ENCODE results near the gene SLC16A7. TPM values are rescaled to one million over a fixed set of nuclear protein-coding genes. Genes with fewer than 3 reads are reported as not detected.

SLC16A7 gene
- total RNA-seq, 1 donor from 2014 or later: 11.2 TPM

DNA sequence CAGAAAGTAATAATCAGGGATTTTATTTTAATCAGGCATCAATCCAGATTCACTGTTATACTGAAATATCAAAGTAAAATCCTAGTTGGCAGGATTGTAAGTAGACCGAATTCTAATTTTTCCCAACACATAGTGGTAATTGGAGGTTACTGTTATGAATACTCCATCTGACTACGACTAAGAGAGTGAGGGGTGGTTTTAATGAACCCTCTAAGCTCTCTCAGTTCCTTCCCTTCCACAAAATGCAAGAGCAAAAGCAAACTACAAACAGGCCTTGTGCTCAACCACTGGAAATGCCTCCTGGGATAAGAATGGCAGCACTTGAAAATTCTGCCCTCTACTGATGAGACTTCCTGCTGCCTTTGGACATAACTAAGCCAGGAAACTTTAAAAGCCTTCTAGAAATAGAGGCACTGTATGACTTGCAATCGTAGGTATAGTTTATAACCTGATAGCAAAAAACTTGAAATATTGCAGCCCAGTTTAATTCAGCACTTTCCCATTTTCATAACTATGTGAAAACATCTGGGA is 184.8 kb downstream of the SLC16A7 start:
- H3K9me3 Mint-ChIP-seq (ENCODE audit: unreplicated experiment): no peaks in the 10 kb centered on the region
- TF ChIP-seq, protein P1, sequence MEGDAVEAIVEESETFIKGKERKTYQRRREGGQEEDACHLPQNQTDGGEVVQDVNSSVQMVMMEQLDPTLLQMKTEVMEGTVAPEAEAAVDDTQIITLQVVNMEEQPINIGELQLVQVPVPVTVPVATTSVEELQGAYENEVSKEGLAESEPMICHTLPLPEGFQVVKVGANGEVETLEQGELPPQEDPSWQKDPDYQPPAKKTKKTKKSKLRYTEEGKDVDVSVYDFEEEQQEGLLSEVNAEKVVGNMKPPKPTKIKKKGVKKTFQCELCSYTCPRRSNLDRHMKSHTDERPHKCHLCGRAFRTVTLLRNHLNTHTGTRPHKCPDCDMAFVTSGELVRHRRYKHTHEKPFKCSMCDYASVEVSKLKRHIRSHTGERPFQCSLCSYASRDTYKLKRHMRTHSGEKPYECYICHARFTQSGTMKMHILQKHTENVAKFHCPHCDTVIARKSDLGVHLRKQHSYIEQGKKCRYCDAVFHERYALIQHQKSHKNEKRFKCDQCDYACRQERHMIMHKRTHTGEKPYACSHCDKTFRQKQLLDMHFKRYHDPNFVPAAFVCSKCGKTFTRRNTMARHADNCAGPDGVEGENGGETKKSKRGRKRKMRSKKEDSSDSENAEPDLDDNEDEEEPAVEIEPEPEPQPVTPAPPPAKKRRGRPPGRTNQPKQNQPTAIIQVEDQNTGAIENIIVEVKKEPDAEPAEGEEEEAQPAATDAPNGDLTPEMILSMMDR (IDR thresholded peaks at IDR 0.05; ENCODE audit: partially characterized antibody, unreplicated experiment): no peak
- no peaks in the 10 kb centered on the region for H3K27me3 Mint-ChIP-seq (ENCODE audit: unreplicated experiment)
- no peak for DNase-seq
- no peak overlapping the region for H3K4me3 Mint-ChIP-seq (ENCODE audit: unreplicated experiment)
- peaks cover 2% of the 10 kb centered on the region for H3K4me1 Mint-ChIP-seq (ENCODE audit: low read depth, unreplicated experiment)
- H3K27ac Mint-ChIP-seq (ENCODE audit: unreplicated experiment): peak overlapping the region; percentile 11
- H3K36me3 Mint-ChIP-seq (ENCODE audit: unreplicated experiment): no peaks in the 10 kb centered on the region

DNA sequence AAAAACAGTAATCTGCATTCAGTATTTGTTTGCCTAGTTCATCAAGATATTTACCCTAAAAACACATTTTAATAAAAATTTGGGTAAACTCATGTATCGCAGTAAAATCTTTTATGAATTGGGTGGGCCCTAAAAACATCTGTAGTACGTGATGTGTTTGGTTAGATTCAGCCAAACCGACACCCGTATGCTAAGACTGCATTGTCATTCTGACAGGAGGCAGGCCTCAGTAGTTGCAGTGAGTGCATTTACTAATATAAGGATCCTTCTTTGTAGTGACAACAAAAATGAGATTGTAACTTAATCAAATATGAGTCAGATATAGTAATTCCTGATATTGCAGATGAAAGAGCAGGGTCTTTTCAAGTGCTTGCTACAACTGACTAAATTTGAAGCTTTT is 191.8 kb downstream of the SLC16A7 start:
- Mint-ChIP-seq H3K4me1 (ENCODE audit: low read depth, unreplicated experiment) (peaks cover 7% of the 10 kb centered on the region), H3K9me3 (ENCODE audit: unreplicated experiment) (no peaks in the 10 kb centered on the region), H3K36me3 (ENCODE audit: unreplicated experiment) (no peaks in the 10 kb centered on the region), H3K27ac (ENCODE audit: unreplicated experiment) (peak overlapping the region; percentile 15), H3K4me3 (ENCODE audit: unreplicated experiment) (no peak overlapping the region), H3K27me3 (ENCODE audit: unreplicated experiment) (no peaks in the 10 kb centered on the region)
- no peak for DNase-seq
- TF ChIP-seq, protein P1 (IDR thresholded peaks at IDR 0.05; ENCODE audit: partially characterized antibody, unreplicated experiment): no peak

DNA sequence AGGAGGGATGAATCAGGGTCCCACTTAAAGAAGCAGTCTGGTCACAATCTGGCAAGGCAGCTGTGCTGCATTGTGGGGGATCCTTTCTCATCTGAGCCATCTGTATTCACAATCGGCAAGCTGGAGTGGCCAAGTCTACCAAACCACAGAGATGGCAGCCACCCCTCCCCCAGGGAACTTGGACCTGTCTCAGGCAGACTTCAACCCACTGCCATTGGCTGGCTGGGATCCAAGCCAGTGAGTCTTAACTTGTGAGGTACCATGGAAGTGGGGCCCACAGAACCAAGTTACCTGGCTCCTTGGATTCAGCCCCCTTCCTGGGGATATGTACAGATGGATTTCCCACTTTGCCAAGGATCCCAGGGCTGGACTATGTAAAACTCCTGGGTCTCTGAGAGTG is 196.8 kb downstream of the SLC16A7 start:
- H3K9me3 Mint-ChIP-seq (ENCODE audit: unreplicated experiment): peaks cover 4% of the 10 kb centered on the region
- peaks cover 2% of the 10 kb centered on the region for H3K27me3 Mint-ChIP-seq (ENCODE audit: unreplicated experiment)
- DNase-seq: no peak
- TF ChIP-seq, protein P1 (IDR thresholded peaks at IDR 0.05; ENCODE audit: partially characterized antibody, unreplicated experiment): no peak
- H3K4me3 Mint-ChIP-seq (ENCODE audit: unreplicated experiment): no peak overlapping the region
- H3K36me3 Mint-ChIP-seq (ENCODE audit: unreplicated experiment): peaks cover 20% of the 10 kb centered on the region
- no peak overlapping the region for H3K27ac Mint-ChIP-seq (ENCODE audit: unreplicated experiment)
- H3K4me1 Mint-ChIP-seq (ENCODE audit: low read depth, unreplicated experiment): peaks cover 7% of the 10 kb centered on the region

DNA sequence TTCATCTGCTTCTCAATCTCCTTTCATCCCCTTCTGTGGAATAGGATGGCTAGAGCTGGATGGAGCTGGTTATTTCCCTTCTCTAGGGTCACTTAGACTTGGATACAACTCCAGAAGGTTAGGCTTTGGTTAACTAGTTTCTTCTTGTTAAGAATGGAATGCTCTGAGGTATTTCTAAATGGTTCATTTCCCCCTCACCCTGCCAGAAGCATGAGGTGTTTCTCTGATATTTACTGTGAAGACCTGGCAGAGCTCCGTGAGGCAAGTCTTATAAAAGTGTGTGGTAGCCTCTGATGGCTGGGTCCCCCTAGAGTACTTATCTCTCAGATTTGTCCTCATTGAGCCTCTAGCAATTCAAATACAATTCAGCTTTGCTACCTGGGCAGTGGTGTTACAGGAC is 207.9 kb downstream of the SLC16A7 start:
- no peak for DNase-seq
- Mint-ChIP-seq H3K9me3 (ENCODE audit: unreplicated experiment) (peaks cover 5% of the 10 kb centered on the region), H3K4me1 (ENCODE audit: low read depth, unreplicated experiment) (no peaks in the 10 kb centered on the region), H3K36me3 (ENCODE audit: unreplicated experiment) (peaks cover 2% of the 10 kb centered on the region), H3K4me3 (ENCODE audit: unreplicated experiment) (no peak overlapping the region), H3K27ac (ENCODE audit: unreplicated experiment) (no peak overlapping the region), H3K27me3 (ENCODE audit: unreplicated experiment) (no peaks in the 10 kb centered on the region)
- TF ChIP-seq, protein P1 (IDR thresholded peaks at IDR 0.05; ENCODE audit: partially characterized antibody, unreplicated experiment): no peak

DNA sequence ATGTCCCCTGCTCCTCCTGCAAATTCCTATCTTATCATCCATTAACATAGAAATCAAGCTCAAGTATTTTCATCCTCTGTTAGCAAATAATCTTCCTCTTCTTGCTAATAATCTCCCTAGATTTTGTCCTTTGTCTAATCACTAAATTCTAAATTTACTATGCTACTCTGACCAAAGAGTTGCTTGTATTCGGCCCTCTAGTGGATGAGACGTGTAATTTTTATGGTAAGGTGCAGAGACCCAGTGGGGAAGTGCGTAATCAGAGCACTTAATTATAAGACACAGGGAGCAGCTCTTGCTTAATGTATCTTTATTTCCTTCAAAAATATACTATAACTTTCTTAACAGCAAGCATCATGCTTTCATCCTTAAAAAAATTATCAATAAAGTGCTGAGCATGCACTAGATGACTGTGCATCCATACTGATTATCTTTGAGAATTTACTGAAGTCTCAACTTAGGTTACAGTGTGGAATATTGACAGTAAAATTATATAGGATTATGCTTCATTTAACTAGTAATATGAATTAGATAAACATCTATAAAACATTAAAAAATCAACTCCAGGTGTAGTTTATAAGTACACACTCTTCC is 212.6 kb downstream of the SLC16A7 start:
- H3K9me3 Mint-ChIP-seq (ENCODE audit: unreplicated experiment): no peaks in the 10 kb centered on the region
- no peaks in the 10 kb centered on the region for H3K36me3 Mint-ChIP-seq (ENCODE audit: unreplicated experiment)
- TF ChIP-seq, protein P1 (IDR thresholded peaks at IDR 0.05; ENCODE audit: partially characterized antibody, unreplicated experiment): peak; percentile 90
- H3K27me3 Mint-ChIP-seq (ENCODE audit: unreplicated experiment): no peaks in the 10 kb centered on the region
- H3K4me3 Mint-ChIP-seq (ENCODE audit: unreplicated experiment): no peak overlapping the region
- DNase-seq: no peak
- H3K27ac Mint-ChIP-seq (ENCODE audit: unreplicated experiment): no peak overlapping the region
- H3K4me1 Mint-ChIP-seq (ENCODE audit: low read depth, unreplicated experiment): no peaks in the 10 kb centered on the region
